NCI-H226 (cell line): ENCODE measurements around the gene SLC22A4.

Source experiments
- DNase-seq: peaks from one replicate; pipeline ENCODE4 v3.0.0-alpha.2; 2015

Gene SLC22A4

GRCh38 chr5:132380047-132380446, 85.9 kb downstream of the SLC22A4 start:
- DNase-seq = no peak

- DNase-seq = no peak
These were observed 86.5 kb downstream of the SLC22A4 start for GRCh38 chr5:132380741-132381140.

- DNase-seq = no peak
These were observed 87.4 kb downstream of the SLC22A4 start for GRCh38 chr5:132381614-132382013.

GRCh38 chr5:132383261-132383660, 89.1 kb downstream of the SLC22A4 start:
- no peak for DNase-seq

- no peak for DNase-seq
These were observed 89.8 kb downstream of the SLC22A4 start for GRCh38 chr5:132383984-132384383.

GRCh38 chr5:132384506-132385050, 90.4 kb downstream of the SLC22A4 start:
- DNase-seq = no peak

- no peak for DNase-seq
These were observed 91.3 kb downstream of the SLC22A4 start for GRCh38 chr5:132385326-132386105.

- DNase-seq = peak; percentile 67
These were observed 92.6 kb downstream of the SLC22A4 start for GRCh38 chr5:132386644-132387286.

- peak; percentile 99 for DNase-seq
These were observed 93.5 kb downstream of the SLC22A4 start for GRCh38 chr5:132387640-132388117.

GRCh38 chr5:132388244-132389050, 94.3 kb downstream of the SLC22A4 start:
- DNase-seq = peak; percentile 70

GRCh38 chr5:132389051-132389331, 94.8 kb downstream of the SLC22A4 start:
- no peak for DNase-seq

GRCh38 chr5:132389585-132390286, 95.5 kb downstream of the SLC22A4 start:
- DNase-seq = peak; percentile 100

GRCh38 chr5:132391247-132391646, 97.1 kb downstream of the SLC22A4 start:
- DNase-seq = no peak

- no peak for DNase-seq
These were observed 97.7 kb downstream of the SLC22A4 start for GRCh38 chr5:132391870-132392269.

GRCh38 chr5:132392411-132392810, 98.2 kb downstream of the SLC22A4 start:
- DNase-seq = no peak

- no peak for DNase-seq
These were observed 99.0 kb downstream of the SLC22A4 start for GRCh38 chr5:132392978-132393825.
